Myocyte (in vitro differentiated cells): ENCODE measurements around the gene CD177. TPM values are rescaled to one million over a fixed set of nuclear protein-coding genes. Genes with fewer than 3 reads are reported as not detected.
"Not testable (repeated sequence)": the region's sequence is repeated elsewhere in the genome, so short reads cannot be mapped to it uniquely, and the experiment has no call there.

Experiments used
- DNase-seq: peaks from one replicate; pipeline ENCODE4 v3.0.0-alpha.2; 2012; ENCODE audit warnings: low read depth
- total RNA-seq: library from RNA; depleted of rRNA; stranded (reverse); fragments of >200 nt; gene quantifications from 2 replicates; pipeline ENCODE4 v1.2.3, GENCODE V29; 2014

The CD177 gene
- total RNA-seq, 1 donor from 2014 or later: 0.29 TPM

GRCh38 chr19:43380771-43381386 lies 27.4 kb downstream of the CD177 start:
- DNase-seq: no peak

- DNase-seq: not testable (repeated sequence)
These were observed 29.2 kb downstream of the CD177 start for GRCh38 chr19:43382586-43383216.

- DNase-seq: not testable (repeated sequence)
These were observed 29.8 kb downstream of the CD177 start for GRCh38 chr19:43383254-43383653.

- not testable (repeated sequence) for DNase-seq
These were observed 30.3 kb downstream of the CD177 start for GRCh38 chr19:43383759-43384158.

GRCh38 chr19:43390903-43391551 lies 37.5 kb downstream of the CD177 start:
- DNase-seq: not testable (repeated sequence)

GRCh38 chr19:43391552-43391935 lies 38.1 kb downstream of the CD177 start:
- not testable (repeated sequence) for DNase-seq

- not testable (repeated sequence) for DNase-seq
These were observed 40.0 kb downstream of the CD177 start for GRCh38 chr19:43393501-43393900.

- no peak for DNase-seq
These were observed 42.1 kb downstream of the CD177 start for GRCh38 chr19:43395561-43395960.

- no peak for DNase-seq
These were observed 52.8 kb downstream of the CD177 start for GRCh38 chr19:43406297-43406696.

- DNase-seq: no peak
These were observed 54.0 kb downstream of the CD177 start for GRCh38 chr19:43407416-43408005.

GRCh38 chr19:43408043-43408442 lies 54.6 kb downstream of the CD177 start:
- DNase-seq: no peak

- DNase-seq: no peak
These were observed 55.9 kb downstream of the CD177 start for GRCh38 chr19:43409415-43409814.

- DNase-seq: no peak
These were observed 59.0 kb downstream of the CD177 start for GRCh38 chr19:43412441-43412840.

Other genes with a start within 250 kb of the CD177 start
- gene PSG5, start 167.2 kb upstream of the CD177 start, total RNA-seq: not detected in 2 replicates
- gene PSG4, start 148.0 kb upstream of the CD177 start, total RNA-seq: 0.26 TPM in 1 of 2 replicates, not detected in the other
- not detected in 2 replicates for gene PSG9, start 84.2 kb upstream of the CD177 start, total RNA-seq
- not detected in 2 replicates for gene TEX101, start 61.2 kb downstream of the CD177 start, total RNA-seq
- gene LYPD3, start 111.9 kb downstream of the CD177 start, total RNA-seq: 0.21 and 0.37 TPM in 2 replicates
- gene PHLDB3, start 151.1 kb downstream of the CD177 start, total RNA-seq: 7.8 and 15.7 TPM in 2 replicates
- 17.6 and 19.8 TPM in 2 replicates for gene ETHE1, start 173.5 kb downstream of the CD177 start, total RNA-seq
- gene ZNF575, start 179.5 kb downstream of the CD177 start, total RNA-seq: not detected in 2 replicates
- 29.2 and 32.1 TPM in 2 replicates for gene XRCC1, start 221.8 kb downstream of the CD177 start, total RNA-seq
- 0.94 TPM in 1 of 2 replicates, not detected in the other for gene PINLYP, start 222.1 kb downstream of the CD177 start, total RNA-seq
- gene IRGQ, start 242.4 kb downstream of the CD177 start, total RNA-seq: 41.3 and 48.1 TPM in 2 replicates
- gene ZNF576, start 242.9 kb downstream of the CD177 start, total RNA-seq: 10.1 and 12.2 TPM in 2 replicates